Measurements from ENCODE around the gene CD274.

GRCh38 chr9:5510989-5511388 is 60.6 kb downstream of the CD274 start:
- TF ChIP-seq CTCF (IDR thresholded peaks at IDR 0.05; ENCODE audit: poor library complexity, severe bottlenecking), result no peak
- TF ChIP-seq POLR2AphosphoS5 (IDR thresholded peaks at IDR 0.05), result no peak
- TF ChIP-seq EZH2 (IDR thresholded peaks at IDR 0.05; ENCODE audit: borderline replicate concordance, insufficient read depth, low read length, poor library complexity, severe bottlenecking), result no peak
- no peak for TF ChIP-seq TAF1 (IDR thresholded peaks at IDR 0.05; ENCODE audit: low read depth)
- TF ChIP-seq EP300 (conservative IDR thresholded peaks at IDR 0.05; ENCODE audit: poor library complexity, severe bottlenecking), result no peak

All from neural cell (in vitro differentiated cells).